HCT116 (cell line): ENCODE data around the gene SND1.

Experiments used
- CTCF ChIP-seq, 3 experiments: fragments of 200-600 bp in 1 of 3; sonication (generic) in 1 of 3; IDR thresholded peaks in 2 of 3; conservative IDR thresholded peaks in 1 of 3; 2 replicates each; pipeline ENCODE4 v1.5.1; 2012 to 2017; ENCODE audit warnings: low read depth in 2 of 3, low read length in 2 of 3, antibody characterized with exemption in 1 of 3, borderline replicate concordance in 1 of 3, control low read depth in 1 of 3, mild to moderate bottlenecking in 1 of 3, mixed read lengths in 1 of 3, mixed run types in 1 of 3, moderate library complexity in 1 of 3; ENCODE audit not compliant: insufficient read depth in 1 of 3
- JUND ChIP-seq: IDR thresholded peaks from 2 replicates; pipeline ENCODE4 v1.6.1; 2012
- POLR2A ChIP-seq: IDR thresholded peaks from 2 replicates; pipeline ENCODE4 v1.7.0; 2011; ENCODE audit warnings: borderline replicate concordance; ENCODE audit not compliant: insufficient read depth, insufficient read length; ENCODE audit errors: extremely low read depth
- ZBTB33 ChIP-seq: IDR thresholded peaks from 2 replicates; pipeline ENCODE4 v1.6.1; 2011; ENCODE audit warnings: mild to moderate bottlenecking, low read length, moderate library complexity; ENCODE audit not compliant: insufficient replicate concordance; ENCODE audit errors: extremely low read depth
- ZNF274 ChIP-seq: fragments of 200-500 bp; sonication (Bioruptor generic); IDR thresholded peaks from 2 replicates; pipeline ENCODE4 v1.6.1; 2014; ENCODE audit warnings: mild to moderate bottlenecking, low read depth, low read length, inconsistent platforms

DNA sequence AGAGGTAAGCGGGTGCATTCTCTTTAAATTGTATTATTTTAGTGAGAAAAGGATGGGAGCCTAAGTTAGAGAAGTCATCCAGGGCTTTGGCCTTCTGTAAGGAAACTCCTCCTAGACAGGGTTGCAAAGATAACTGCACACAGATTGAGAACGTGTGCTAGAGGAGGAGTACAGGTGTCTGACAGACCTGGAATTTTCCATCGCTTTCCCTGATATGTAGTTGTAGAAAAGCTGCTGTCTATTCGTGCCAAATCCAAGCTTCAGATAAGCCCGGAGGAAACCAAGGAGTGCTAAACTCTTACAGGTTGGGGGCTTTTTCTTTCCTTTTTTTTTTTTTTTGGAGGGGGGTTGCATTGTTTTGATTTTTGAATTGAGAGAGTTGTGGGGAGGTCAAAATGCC is 356.1 kb downstream of the SND1 start:
- TF ChIP-seq POLR2A (no peak), ZNF274 (no peak), CTCF (IDR thresholded peaks at IDR 0.05 in 2 of 3, conservative IDR thresholded peaks at IDR 0.05 in 1 of 3; ENCODE audit: borderline replicate concordance in 1 of 3, insufficient read depth in 1 of 3, low read depth in 2 of 3, low read length in 2 of 3) (no peak), ZBTB33 (no peak), JUND (no peak)
